ENCODE data around the gene DDX1. TPM values are rescaled to one million over a fixed set of nuclear protein-coding genes. Genes with fewer than 3 reads are reported as not detected.

Gene DDX1
- total and polyA plus RNA-seq, 10 of the 15 experiments (the other 5 are each of a cell fraction or from before 2014, with no cell fraction given): 53.2 to 134 (median 85.6) TPM

GRCh38 chr2:15665943-15666460, 74.3 kb downstream of the DDX1 start:
- H3K4me3 ChIP-seq: no peak overlapping the region
- no peak for TF ChIP-seq RCOR1 (conservative IDR thresholded peaks at IDR 0.05; ENCODE audit: low read depth, low read length)
- TF ChIP-seq ZNF622 (IDR thresholded peaks at IDR 0.05): no peak
- TF ChIP-seq MYB (IDR thresholded peaks at IDR 0.05; ENCODE audit: borderline replicate concordance, low read depth, low read length): no peak
- TF ChIP-seq JUND (IDR thresholded peaks at IDR 0.05; ENCODE audit: low read depth, low read length): no peak
- no peak for TF ChIP-seq POU2F2 (IDR thresholded peaks at IDR 0.05; ENCODE audit: borderline replicate concordance, low read depth, low read length)
- no peak for TF ChIP-seq RUNX3 (IDR thresholded peaks at IDR 0.05; ENCODE audit: low read length)
- no peak for TF ChIP-seq CBFB (IDR thresholded peaks at IDR 0.05; ENCODE audit: low read depth)
- TF ChIP-seq NFIC (IDR thresholded peaks at IDR 0.05; ENCODE audit: low read depth, low read length): no peak
- TF ChIP-seq MAX (IDR thresholded peaks at IDR 0.05; ENCODE audit: low read depth, low read length): no peak
- no peak for TF ChIP-seq ZNF384 (IDR thresholded peaks at IDR 0.05; ENCODE audit: borderline replicate concordance, low read depth, low read length)
- TF ChIP-seq MEF2B (IDR thresholded peaks at IDR 0.05; ENCODE audit: partially characterized antibody, poor library complexity, severe bottlenecking): no peak
- no peak for TF ChIP-seq SMAD5 (IDR thresholded peaks at IDR 0.05; ENCODE audit: low read depth)
- TF ChIP-seq E2F8 (IDR thresholded peaks at IDR 0.05; ENCODE audit: low read depth, partially characterized antibody): no peak
- TF ChIP-seq NR2C1 (IDR thresholded peaks at IDR 0.05): no peak
- no peak for TF ChIP-seq ZSCAN29 (IDR thresholded peaks at IDR 0.05)
- TF ChIP-seq HCFC1 (IDR thresholded peaks at IDR 0.05; ENCODE audit: low read length): no peak
- no peak overlapping the region for H3K4me2 ChIP-seq (ENCODE audit: control insufficient read depth, insufficient read depth)
- BruUV-seq (replicated peaks): no TSS peak
- ChIA-PET RAD21 (ENCODE audit: unreplicated experiment) (no interaction called here), CTCF (no interaction called here), SMC1A (ENCODE audit: uncharacterized antibody, unreplicated experiment) (no interaction called here), POLR2A (no interaction called here)
- 35% methylated on average over 9 of the region's 9 CpGs for WGBS (ENCODE audit: insufficient coverage, insufficient replicate concordance, low lambda C conversion rate, missing lambda C conversion rate)
- H3K79me2 ChIP-seq (ENCODE audit: control insufficient read depth, insufficient read depth, low read length): no peaks in the 10 kb centered on the region
- no peaks in the 10 kb centered on the region for H3K9me3 ChIP-seq (replicated peaks; ENCODE audit: control insufficient read depth, insufficient read depth, low read length)
- H3K4me1 ChIP-seq (ENCODE audit: control insufficient read depth, insufficient read depth, low read length): no peaks in the 10 kb centered on the region
- in situ Hi-C loops (cut with MboI) (no loop called here), intact Hi-C loops (cut with micrococcal nuclease; ENCODE audit: unreplicated experiment) (no loop called here)
- FAIRE-seq (no peak), ATAC-seq (no peak), DNase-seq (ENCODE audit: low read depth, low spot score) (no peak)
- H2AFZ ChIP-seq (ENCODE audit: control insufficient read depth, low read depth, low read length): no peak overlapping the region
- no peak overlapping the region for H3K9ac ChIP-seq (ENCODE audit: control insufficient read depth, insufficient read depth, low read length)
- no peak overlapping the region for H3K27ac ChIP-seq (ENCODE audit: control insufficient read depth, insufficient read depth)
- H3K36me3 ChIP-seq (ENCODE audit: control insufficient read depth in 2 of 2, insufficient read depth in 2 of 2, low read length in 1 of 2): no peaks in the 10 kb centered on the region
- H3K27me3 ChIP-seq (replicated peaks in 1 of 2; ENCODE audit: control insufficient read depth in 2 of 2, insufficient read depth in 2 of 2, low read length in 1 of 2): no peaks in the 10 kb centered on the region
- H4K20me1 ChIP-seq (ENCODE audit: control insufficient read depth, insufficient read depth): no peaks in the 10 kb centered on the region
